HepG2 (cell line): ENCODE data around the gene PRCD. TPM values are rescaled to one million over a fixed set of nuclear protein-coding genes. Genes with fewer than 3 reads are reported as not detected.
A peak's percentile ranks its signal among the peaks of the same experiment; 100 is the strongest.

ENCODE experiments used
- ATAC-seq: fragments of 200-7000 bp; cut with Tn5 transposase; 3 replicates; pipeline ENCODE4 v1.9.1; 2020; ENCODE audit warnings: mild to moderate bottlenecking, moderate library complexity
- BruUV-seq: library from RNA; stranded (reverse); fragments of 400-500 nt; replicated peaks from 2 replicates; lab custom pipeline; 2021; lab: Mats Ljungman, UMichigan
- CTCF ChIA-PET: fragments of 300-600 bp; formaldehyde crosslinking; extraction: SDS; loops from one replicate; lab custom pipeline; 2021; ENCODE audit warnings: low total read pairs, inconsistent platforms, low intra/inter-chr PET ratio; lab: Yijun Ruan, JAX
- POLR2A ChIA-PET: fragments of 350-600 bp; sonication (Branson Sonifier 250); formaldehyde crosslinking; loops from one replicate; lab custom pipeline; 2020; ENCODE audit warnings: antibody characterized with exemption, inconsistent platforms; lab: Yijun Ruan, JAX
- DNase-seq: peaks from one replicate; pipeline ENCODE4 v3.0.0-alpha.2; 2015; ENCODE audit warnings: low spot score
- FAIRE-seq: peaks from 3 replicates; lab custom pipeline; 2011; peaks lifted over from hg19 to GRCh38; lab: Jason Lieb, UNC
- H2AFZ ChIP-seq: one replicate; pipeline ENCODE4 v1.6.1; 2011; ENCODE audit warnings: low read length, inconsistent platforms
- H3K27ac ChIP-seq: fragments of 300-600 bp; 3 replicates; pipeline ENCODE4 v1.8.0; 2011; ENCODE audit warnings: mixed run types, mild to moderate bottlenecking, mixed read lengths, low read length, inconsistent platforms; ENCODE audit not compliant: insufficient read depth; ENCODE audit errors: extremely low read length
- H3K27me3 ChIP-seq, 2 experiments: fragments of 200-600 bp in 1 of 2; 2 replicates in 1 of 2; 3 replicates in 1 of 2; pipeline versions ENCODE4 v1.6.0 to v1.8.0; 2011; ENCODE audit warnings: low read length in 2 of 2, mild to moderate bottlenecking in 2 of 2, moderate library complexity in 2 of 2, inconsistent platforms in 1 of 2; ENCODE audit not compliant: insufficient read depth in 2 of 2, control insufficient read depth in 1 of 2
- H3K36me3 ChIP-seq, 2 experiments: fragments of 200-600 bp in 1 of 2; replicated peaks in 1 of 2; 2 replicates in 1 of 2; 3 replicates in 1 of 2; pipeline versions ENCODE4 v1.5.1 to v1.8.0; 2011; ENCODE audit warnings: low read length in 2 of 2, inconsistent platforms in 1 of 2; ENCODE audit not compliant: insufficient read depth in 2 of 2, control insufficient read depth in 1 of 2
- H3K4me1 ChIP-seq: 2 replicates; pipeline ENCODE4 v1.5.1; 2012; ENCODE audit warnings: low read length, inconsistent platforms; ENCODE audit not compliant: insufficient read depth
- H3K4me2 ChIP-seq: 2 replicates; pipeline ENCODE4 v1.6.0; 2011; ENCODE audit warnings: low read depth, low read length, inconsistent platforms
- H3K4me3 ChIP-seq, 3 experiments: fragments of 200-600 bp in 1 of 3; sonication (generic), shearing (Covaris generic) in 1 of 3; replicated peaks in 1 of 3; 2 replicates each; pipeline ENCODE4 v1.5.1; 2011 to 2016; ENCODE audit warnings: low read length in 3 of 3, inconsistent platforms in 2 of 3, low read depth in 2 of 3, mild to moderate bottlenecking in 2 of 3, control low read depth in 1 of 3, mixed read lengths in 1 of 3; ENCODE audit not compliant: insufficient read depth in 1 of 3
- H3K79me2 ChIP-seq: one replicate; pipeline ENCODE4 v1.6.1; 2011; ENCODE audit warnings: low read length, inconsistent platforms; ENCODE audit not compliant: insufficient read depth
- H3K9ac ChIP-seq: 2 replicates; pipeline ENCODE4 v1.6.0; 2011; ENCODE audit warnings: mild to moderate bottlenecking, low read depth, low read length, inconsistent platforms; ENCODE audit not compliant: insufficient read depth
- H3K9me3 ChIP-seq: 2 replicates; pipeline ENCODE4 v1.5.1; 2012; ENCODE audit warnings: mild to moderate bottlenecking, low read length
- H4K20me1 ChIP-seq: 2 replicates; pipeline ENCODE4 v1.6.0; 2011; ENCODE audit warnings: inconsistent platforms, mild to moderate bottlenecking, low read length, moderate library complexity; ENCODE audit not compliant: insufficient read depth
- ARID2 ChIP-seq: sonication (generic); formaldehyde crosslinking; IDR thresholded peaks from 2 replicates; pipeline ENCODE4 v1.8.1; 2022; ENCODE audit warnings: mild to moderate bottlenecking, missing genetic modification reagents, borderline replicate concordance
- DNMT3B ChIP-seq: conservative IDR thresholded peaks from 2 replicates; pipeline ENCODE4 v1.6.1; 2016; ENCODE audit warnings: missing biosample characterization, control low read depth
- JARID2 ChIP-seq: sonication (generic); formaldehyde crosslinking; IDR thresholded peaks from 2 replicates; pipeline ENCODE4 v1.8.1; 2023; ENCODE audit warnings: missing genetic modification reagents, inconsistent platforms; ENCODE audit not compliant: insufficient replicate concordance
- POLR2A ChIP-seq, 2 experiments: IDR thresholded peaks; 2 replicates each; pipeline ENCODE4 v1.6.1; 2011; ENCODE audit warnings: low read depth in 2 of 2, low read length in 2 of 2, mild to moderate bottlenecking in 1 of 2, moderate library complexity in 1 of 2; ENCODE audit not compliant: insufficient read depth in 1 of 2
- POLR2G ChIP-seq: fragments of 200-400 bp; formaldehyde crosslinking; IDR thresholded peaks from 2 replicates; pipeline ENCODE4 v1.6.1; 2018; ENCODE audit warnings: mild to moderate bottlenecking, low read depth, low read length, moderate library complexity
- RBM22 ChIP-seq: fragments of 200-400 bp; formaldehyde crosslinking; optimal IDR thresholded peaks from 2 replicates; pipeline ENCODE3; 2017; ENCODE audit warnings: mild to moderate bottlenecking, low read length, moderate library complexity
- SYNCRIP ChIP-seq: fragments of 200-400 bp; formaldehyde crosslinking; IDR thresholded peaks from 2 replicates; pipeline ENCODE4 v1.6.1; 2018; ENCODE audit warnings: mild to moderate bottlenecking, low read depth, low read length; ENCODE audit not compliant: insufficient read depth
- TEAD3 ChIP-seq: optimal IDR thresholded peaks from 2 replicates; pipeline ENCODE3; 2016; ENCODE audit warnings: borderline replicate concordance
- ZBTB38 ChIP-seq: sonication (generic); formaldehyde crosslinking; IDR thresholded peaks from 2 replicates; pipeline ENCODE4 v1.5.1; 2020; ENCODE audit warnings: mild to moderate bottlenecking, missing genetic modification reagents
- ZC3H4 ChIP-seq: sonication (generic); formaldehyde crosslinking; IDR thresholded peaks from 2 replicates; pipeline ENCODE4 v1.4.0; 2020; ENCODE audit warnings: missing genetic modification reagents, borderline replicate concordance
- ZMYM2 ChIP-seq: sonication (generic); formaldehyde crosslinking; IDR thresholded peaks from 2 replicates; pipeline ENCODE4 v1.8.0; 2022; ENCODE audit warnings: mild to moderate bottlenecking, missing genetic modification reagents
- ZNF430 ChIP-seq: sonication (generic); formaldehyde crosslinking; IDR thresholded peaks from 2 replicates; pipeline ENCODE4 v1.9.0; 2021; ENCODE audit warnings: mild to moderate bottlenecking, missing genetic modification reagents
- ZNF614 ChIP-seq: IDR thresholded peaks from 2 replicates; pipeline ENCODE4 v1.6.1; 2018; ENCODE audit warnings: missing biosample characterization, missing genetic modification reagents, inconsistent platforms, borderline replicate concordance
- ZNF652 ChIP-seq: IDR thresholded peaks from 2 replicates; pipeline ENCODE4 v1.6.1; 2016; ENCODE audit warnings: low read depth, borderline replicate concordance
- ZNF670 ChIP-seq: sonication (generic); formaldehyde crosslinking; IDR thresholded peaks from 2 replicates; pipeline ENCODE4 v1.8.0; 2022; ENCODE audit warnings: mild to moderate bottlenecking, missing genetic modification reagents, borderline replicate concordance
- WGBS: methylation state at CpG from one replicate; pipeline ENCODE4 v1.1.6; 2017; ENCODE audit warnings: low lambda C conversion rate; 5-methylcytosine and 5-hydroxymethylcytosine counted together
- in situ Hi-C: cut with HindIII; loops from 2 replicates; pipeline ENCODE4 v1.10.0; 2017; ENCODE audit warnings: low pct_unique_long_range_greater_than_20kb; ENCODE audit not compliant: extremely low pct_ligation_motif_present
- intact Hi-C: fragments of 100-400 bp; cut with micrococcal nuclease; formaldehyde crosslinking; loops from one replicate; pipeline ENCODE4 v1.10.0; 2022; ENCODE audit not compliant: unreplicated experiment
- polyA plus RNA-seq, 8 experiments: library from polyadenylated mRNA; depleted of rRNA in 3 of 8; stranded (reverse) in 7 of 8; unstranded in 1 of 8; fragments of >200 nt; fragmentation: Illumina TruSeq in 4 of 8; extraction: Trizol in 4 of 8; gene quantifications; 2 replicates each; pipeline versions ENCODE4 v1.2.1 to v1.2.3, GENCODE V29; 2011 to 2016; ENCODE audit warnings: low read depth in 4 of 8, missing spikeins in 1 of 8, mixed read lengths in 1 of 8; ENCODE audit not compliant: insufficient read depth in 1 of 8
- total RNA-seq, 5 experiments: library from RNA; depleted of rRNA; stranded (reverse); fragments of >200 nt; fragmentation: Illumina TruSeq; extraction: Trizol; gene quantifications; 2 replicates each; pipeline ENCODE4 v1.2.3, GENCODE V29; 2016; ENCODE audit warnings: low read depth in 1 of 5
- TF ChIP-seq, protein P1 (sequence below), 2 experiments: fragments of 450-650 bp in 1 of 2; sonication (generic) in 1 of 2; formaldehyde crosslinking; IDR thresholded peaks; 2 replicates each; pipeline versions ENCODE4 v1.5.0 to v1.8.0; 2020 to 2022; ENCODE audit warnings: mild to moderate bottlenecking in 1 of 2, missing genetic modification reagents in 1 of 2
- TF ChIP-seq, protein P2 (sequence below): sonication (generic); formaldehyde crosslinking; IDR thresholded peaks from 2 replicates; pipeline ENCODE4 v1.8.1; 2023; ENCODE audit warnings: missing genetic modification reagents, inconsistent platforms, borderline replicate concordance
- TF ChIP-seq, protein P3 (sequence below), 2 experiments: sonication (generic) in 1 of 2; formaldehyde crosslinking in 1 of 2; IDR thresholded peaks; 2 replicates each; pipeline versions ENCODE4 v1.5.1 to v1.6.1; 2011 to 2020; ENCODE audit warnings: borderline replicate concordance in 1 of 2, low read depth in 1 of 2, low read length in 1 of 2, mild to moderate bottlenecking in 1 of 2, missing genetic modification reagents in 1 of 2, moderate library complexity in 1 of 2

PRCD gene
- total and polyA plus RNA-seq, 2 of the 13 experiments (the other 11 are each of a cell fraction or from before 2014, with no cell fraction given): 0.51 TPM; not detected in 1

DNA sequence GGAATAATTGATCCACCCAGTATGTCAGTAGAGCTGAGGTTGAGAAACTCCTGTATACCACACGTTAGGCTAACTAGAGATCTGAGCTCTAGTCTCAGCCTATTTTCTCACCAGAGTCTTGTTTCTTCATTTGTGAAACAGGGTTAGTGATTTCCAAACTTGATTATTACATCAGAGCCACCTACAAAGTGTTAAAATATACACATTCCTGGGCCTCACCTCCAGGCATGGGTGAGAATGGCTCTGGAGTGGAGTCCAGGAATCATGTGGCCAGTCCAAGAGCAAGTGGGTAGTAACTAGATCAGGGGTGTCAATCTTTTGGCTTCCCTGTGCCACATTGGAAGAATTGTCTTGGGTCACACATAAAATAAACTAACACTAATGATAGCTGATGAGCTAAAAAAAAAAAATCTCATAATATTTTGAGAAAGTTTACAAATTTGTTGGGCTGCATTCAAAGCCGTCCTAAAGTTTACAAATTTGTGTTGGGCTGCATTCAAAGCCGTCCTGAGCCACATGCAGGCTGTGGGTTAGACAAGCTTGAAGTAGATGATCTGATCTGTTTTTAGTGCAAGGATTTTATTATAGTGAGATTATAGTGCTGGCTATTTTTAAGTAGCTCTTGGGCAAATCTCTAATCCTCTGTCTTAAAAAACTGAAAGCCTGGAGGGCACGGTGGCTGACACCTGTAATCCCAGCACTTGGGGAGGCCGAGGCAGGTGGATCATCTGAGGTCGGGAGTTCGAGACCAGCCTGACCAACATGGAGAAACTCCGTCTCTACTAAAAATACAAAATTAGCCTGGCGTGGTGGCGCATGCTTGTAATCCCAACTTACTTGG, 20.4 kb downstream of the PRCD start:
- peaks cover 10 to 41% of the 10 kb centered on the region in 2 experiments for H3K36me3 ChIP-seq
- TF ChIP-seq, protein P1, sequence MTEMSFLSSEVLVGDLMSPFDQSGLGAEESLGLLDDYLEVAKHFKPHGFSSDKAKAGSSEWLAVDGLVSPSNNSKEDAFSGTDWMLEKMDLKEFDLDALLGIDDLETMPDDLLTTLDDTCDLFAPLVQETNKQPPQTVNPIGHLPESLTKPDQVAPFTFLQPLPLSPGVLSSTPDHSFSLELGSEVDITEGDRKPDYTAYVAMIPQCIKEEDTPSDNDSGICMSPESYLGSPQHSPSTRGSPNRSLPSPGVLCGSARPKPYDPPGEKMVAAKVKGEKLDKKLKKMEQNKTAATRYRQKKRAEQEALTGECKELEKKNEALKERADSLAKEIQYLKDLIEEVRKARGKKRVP (CRISPR knock-in tag; IDR thresholded peaks at IDR 0.05): 0 out of 4 replicates have a peak, but pooled peaks of 1 of the 2 experiments have one; percentile 37
- no peak for TF ChIP-seq ZNF614 (CRISPR knock-in tag)
- peak; percentile 53; the same call in 1 of the 2 replicates for TF ChIP-seq POLR2G
- TF ChIP-seq SYNCRIP: no peak
- TF ChIP-seq JARID2 (CRISPR knock-in tag): peak; percentile 30
- TF ChIP-seq ARID2 (CRISPR knock-in tag): 0 out of 2 replicates have a peak, but pooled peaks have one; percentile 14
- TF ChIP-seq ZNF430 (CRISPR knock-in tag): 0 out of 2 replicates have a peak, but pooled peaks have one; percentile 24
- TF ChIP-seq, protein P2, sequence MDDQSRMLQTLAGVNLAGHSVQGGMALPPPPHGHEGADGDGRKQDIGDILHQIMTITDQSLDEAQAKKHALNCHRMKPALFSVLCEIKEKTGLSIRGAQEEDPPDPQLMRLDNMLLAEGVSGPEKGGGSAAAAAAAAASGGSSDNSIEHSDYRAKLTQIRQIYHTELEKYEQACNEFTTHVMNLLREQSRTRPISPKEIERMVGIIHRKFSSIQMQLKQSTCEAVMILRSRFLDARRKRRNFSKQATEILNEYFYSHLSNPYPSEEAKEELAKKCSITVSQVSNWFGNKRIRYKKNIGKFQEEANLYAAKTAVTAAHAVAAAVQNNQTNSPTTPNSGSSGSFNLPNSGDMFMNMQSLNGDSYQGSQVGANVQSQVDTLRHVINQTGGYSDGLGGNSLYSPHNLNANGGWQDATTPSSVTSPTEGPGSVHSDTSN (CRISPR knock-in tag): no peak
- TF ChIP-seq ZMYM2 (CRISPR knock-in tag): peak; percentile 26; the same call in 1 of the 2 replicates
- TF ChIP-seq ZC3H4 (CRISPR knock-in tag): 0 out of 2 replicates have a peak, but pooled peaks have one; percentile 64
- TF ChIP-seq POLR2A (IDR thresholded peaks at IDR 0.05; ENCODE audit: insufficient read depth in 1 of 2, low read depth in 2 of 2, low read length in 2 of 2): peak in 1 of 2 experiments; percentile 28; a peak in 1 of 4 replicates
- 0 out of 2 replicates have a peak, but pooled peaks have one; percentile 27 for TF ChIP-seq ZNF670
- TF ChIP-seq ZBTB38 (CRISPR knock-in tag): no peak
- peak; percentile 70 for TF ChIP-seq ZNF652 (CRISPR knock-in tag)
- no peak for TF ChIP-seq DNMT3B
- peak; percentile 56 for TF ChIP-seq RBM22
- TF ChIP-seq TEAD3: peak; percentile 20
- TF ChIP-seq, protein P3, sequence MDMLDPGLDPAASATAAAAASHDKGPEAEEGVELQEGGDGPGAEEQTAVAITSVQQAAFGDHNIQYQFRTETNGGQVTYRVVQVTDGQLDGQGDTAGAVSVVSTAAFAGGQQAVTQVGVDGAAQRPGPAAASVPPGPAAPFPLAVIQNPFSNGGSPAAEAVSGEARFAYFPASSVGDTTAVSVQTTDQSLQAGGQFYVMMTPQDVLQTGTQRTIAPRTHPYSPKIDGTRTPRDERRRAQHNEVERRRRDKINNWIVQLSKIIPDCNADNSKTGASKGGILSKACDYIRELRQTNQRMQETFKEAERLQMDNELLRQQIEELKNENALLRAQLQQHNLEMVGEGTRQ (IDR thresholded peaks at IDR 0.05; ENCODE audit: low read depth, low read length): no peak
- TF ChIP-seq, protein P3 (CRISPR knock-in tag; IDR thresholded peaks at IDR 0.05; ENCODE audit: borderline replicate concordance): 0 out of 2 replicates have a peak, but pooled peaks have one; percentile 19

More for the DNA sequence above, 20.4 kb downstream of the PRCD start:
- peak overlapping the region; percentile 82 for H3K4me2 ChIP-seq
- peak overlapping the region; percentile 79 to 89 (median 86); a peak in 4 of 6 replicates for H3K4me3 ChIP-seq
- H3K9me3 ChIP-seq: no peaks in the 10 kb centered on the region
- WGBS: 81% methylated on average over 10 of the region's 10 CpGs
- no peak for FAIRE-seq
- DNase-seq: no peak
- peak overlapping the region; percentile 28 for H3K27ac ChIP-seq
- no peak overlapping the region for H2AFZ ChIP-seq
- no peaks in the 10 kb centered on the region; a peak in 1 of 5 replicates for H3K27me3 ChIP-seq
- peaks cover 49% of the 10 kb centered on the region for H4K20me1 ChIP-seq
- H3K9ac ChIP-seq: peak overlapping the region; percentile 98
- in situ Hi-C loops: loop anchor here (10.0 kb wide), 1 partner anchor 65 kb away; no protein-coding TSS in a partner anchor
- H3K4me1 ChIP-seq: peaks cover 48% of the 10 kb centered on the region
- no peak for ATAC-seq
- BruUV-seq: no TSS peak
- ChIA-PET CTCF (no interaction called here), POLR2A (interaction anchor here (0.9 to 6.5 kb wide), 4 partner anchors 8 to 78 kb away, joined by 3 to 129 read pairs (median 8); a partner anchor contains a TSS)
- H3K79me2 ChIP-seq: peaks cover 55% of the 10 kb centered on the region
- intact Hi-C loops: no loop called here
